Muscle of back (tissue), 11 donors: ENCODE results near the gene ITGA2. TPM values are rescaled to one million over a fixed set of nuclear protein-coding genes. Genes with fewer than 3 reads are reported as not detected.
A peak's percentile ranks its signal among the peaks of the same experiment; 100 is the strongest.
"Not testable (repeated sequence)": the region's sequence is repeated elsewhere in the genome, so short reads cannot be mapped to it uniquely, and the experiment has no call there.

Source experiments
- DNase-seq, 3 donors: peaks; one replicate each; pipeline versions ENCODE4 v3.0.0 to v3.0.0-alpha.2; 2013
- polyA plus RNA-seq, 10 donors: library from polyadenylated mRNA; unstranded; fragments of 120-200 nt; gene quantifications; one replicate each; pipeline ENCODE4 v1.2.1, GENCODE V29; 2013; ENCODE audit not compliant: insufficient read length in 10 of 10

Gene ITGA2
- polyA plus RNA-seq, 10 donors, result 9.7 to 23.4 (median 15.4) TPM

- peak; percentile 65 to 81 (median 74) for DNase-seq
Measured at GRCh38 chr5:53095931-53096525, 106.9 kb downstream of the ITGA2 start.

GRCh38 chr5:53099546-53099945 is 110.4 kb downstream of the ITGA2 start:
- DNase-seq, result no peak

GRCh38 chr5:53100606-53101005 is 111.5 kb downstream of the ITGA2 start:
- no peak for DNase-seq

GRCh38 chr5:53105611-53106300 is 116.6 kb downstream of the ITGA2 start:
- DNase-seq, result no peak

GRCh38 chr5:53109056-53109442 is 119.9 kb downstream of the ITGA2 start:
- DNase-seq, result peak in 1 of 3 donors; percentile 20

GRCh38 chr5:53109443-53110127 is 120.4 kb downstream of the ITGA2 start, which contains the start of gene MOCS2:
MOCS2 (minus strand) TSS chr5:53109757; CDS start chr5:53107174, 2,583 bp downstream.
- DNase-seq, result peak; percentile 92 to 98 (median 96)

GRCh38 chr5:53110156-53110555 is 121.0 kb downstream of the ITGA2 start:
- no peak for DNase-seq

- DNase-seq, result no peak
Measured at GRCh38 chr5:53111139-53111538, 122.0 kb downstream of the ITGA2 start.

GRCh38 chr5:53112307-53112706 is 123.2 kb downstream of the ITGA2 start:
- not testable (repeated sequence) for DNase-seq

- no peak for DNase-seq
Measured at GRCh38 chr5:53112909-53113308, 123.8 kb downstream of the ITGA2 start.

GRCh38 chr5:53113947-53114346 is 124.8 kb downstream of the ITGA2 start:
- no peak for DNase-seq

GRCh38 chr5:53114988-53115387 is 125.8 kb downstream of the ITGA2 start:
- DNase-seq, result no peak

- DNase-seq, result no peak
Measured at GRCh38 chr5:53116597-53116996, 127.4 kb downstream of the ITGA2 start.

- no peak for DNase-seq
Measured at GRCh38 chr5:53118879-53119278, 129.7 kb downstream of the ITGA2 start.

GRCh38 chr5:53120165-53120564 is 131.0 kb downstream of the ITGA2 start:
- no peak for DNase-seq

GRCh38 chr5:53123702-53124101 is 134.6 kb downstream of the ITGA2 start:
- DNase-seq, result peak; percentile 15 to 44 (median 25)

GRCh38 chr5:53126521-53126920 is 137.4 kb downstream of the ITGA2 start:
- peak in 1 of 3 donors; percentile 55 for DNase-seq

- no peak for DNase-seq
Measured at GRCh38 chr5:53127107-53127506, 138.0 kb downstream of the ITGA2 start.

GRCh38 chr5:53128481-53128880 is 139.3 kb downstream of the ITGA2 start:
- DNase-seq, result no peak

GRCh38 chr5:53130266-53130665 is 141.1 kb downstream of the ITGA2 start:
- DNase-seq, result peak in 1 of 3 donors; percentile 41

GRCh38 chr5:53133020-53133419 is 143.9 kb downstream of the ITGA2 start:
- DNase-seq, result no peak
